Right lobe of liver (tissue), 4 donors: Measurements from ENCODE around the gene ARHGAP19.

Experiments used
- POLR2A ChIP-seq: fragments of 450-650 bp; IDR thresholded peaks from one replicate; pipeline ENCODE4 v1.6.1; 2017; ENCODE audit warnings: antibody characterized with exemption, mild to moderate bottlenecking
- TF ChIP-seq, protein P1 (sequence below), 4 donors: fragments of 200-600 bp in 3 of 4; fragments of 450-650 bp in 1 of 4; IDR thresholded peaks; one replicate each; pipeline versions ENCODE4 v1.5.1 to v1.8.0; 2016 to 2022; ENCODE audit warnings: antibody characterized with exemption in 4 of 4, mild to moderate bottlenecking in 2 of 4
- donor health status: DM: no; HTN: no; CAD: no.
- donor health status: DM: no; HTN: no; CAD: no.
- donor health status: DM: no; HTN: yes; CAD: no.

DNA sequence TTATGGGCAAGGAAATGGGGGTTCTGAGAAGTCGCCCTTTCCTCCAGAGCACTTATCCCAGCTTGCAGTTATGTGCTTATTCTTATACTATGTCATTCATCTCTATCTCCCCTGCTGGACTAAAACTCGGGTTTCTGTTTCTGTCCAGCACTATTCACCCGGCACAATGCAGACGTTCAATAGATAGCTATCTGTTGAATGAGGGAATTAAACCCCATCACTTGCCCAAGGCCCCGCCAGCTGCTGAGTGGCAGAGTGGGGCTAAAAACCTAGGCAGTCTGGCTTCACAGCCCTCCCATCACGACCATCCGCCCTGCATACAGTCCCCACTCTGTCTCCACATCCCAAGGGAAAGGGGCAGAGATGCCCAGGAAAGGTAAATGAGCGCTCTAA lies 112.1 kb downstream of the ARHGAP19 start:
- TF ChIP-seq, protein P1, sequence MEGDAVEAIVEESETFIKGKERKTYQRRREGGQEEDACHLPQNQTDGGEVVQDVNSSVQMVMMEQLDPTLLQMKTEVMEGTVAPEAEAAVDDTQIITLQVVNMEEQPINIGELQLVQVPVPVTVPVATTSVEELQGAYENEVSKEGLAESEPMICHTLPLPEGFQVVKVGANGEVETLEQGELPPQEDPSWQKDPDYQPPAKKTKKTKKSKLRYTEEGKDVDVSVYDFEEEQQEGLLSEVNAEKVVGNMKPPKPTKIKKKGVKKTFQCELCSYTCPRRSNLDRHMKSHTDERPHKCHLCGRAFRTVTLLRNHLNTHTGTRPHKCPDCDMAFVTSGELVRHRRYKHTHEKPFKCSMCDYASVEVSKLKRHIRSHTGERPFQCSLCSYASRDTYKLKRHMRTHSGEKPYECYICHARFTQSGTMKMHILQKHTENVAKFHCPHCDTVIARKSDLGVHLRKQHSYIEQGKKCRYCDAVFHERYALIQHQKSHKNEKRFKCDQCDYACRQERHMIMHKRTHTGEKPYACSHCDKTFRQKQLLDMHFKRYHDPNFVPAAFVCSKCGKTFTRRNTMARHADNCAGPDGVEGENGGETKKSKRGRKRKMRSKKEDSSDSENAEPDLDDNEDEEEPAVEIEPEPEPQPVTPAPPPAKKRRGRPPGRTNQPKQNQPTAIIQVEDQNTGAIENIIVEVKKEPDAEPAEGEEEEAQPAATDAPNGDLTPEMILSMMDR (IDR thresholded peaks at IDR 0.05): no peak
- TF ChIP-seq POLR2A: no peak
